ENCODE data around the gene SH3GLB2.

SH3GLB2 gene

GRCh38 chr9:129052592-129052991 is 24.5 kb upstream of the SH3GLB2 start:
- FAIRE-seq (no peak), DNase-seq (ENCODE audit: insufficient read length, low spot score) (no peak)
- TF ChIP-seq CTCF (IDR thresholded peaks at IDR 0.05; ENCODE audit: insufficient read depth, missing control alignments) = no peak

GRCh38 chr9:129042016-129042415 is 13.9 kb upstream of the SH3GLB2 start:
- FAIRE-seq = no peak
- TF ChIP-seq CTCF (IDR thresholded peaks at IDR 0.05; ENCODE audit: insufficient read depth, missing control alignments) = no peak
- DNase-seq (ENCODE audit: insufficient read length, low spot score) = no peak

- TF ChIP-seq CTCF (IDR thresholded peaks at IDR 0.05; ENCODE audit: insufficient read depth, missing control alignments) = no peak
- FAIRE-seq (no peak), DNase-seq (ENCODE audit: insufficient read length, low spot score) (no peak)
Measured at GRCh38 chr9:129040113-129040643, 12.0 kb upstream of the SH3GLB2 start.

GRCh38 chr9:129038109-129038852 is 10.2 kb upstream of the SH3GLB2 start:
- TF ChIP-seq CTCF (IDR thresholded peaks at IDR 0.05; ENCODE audit: insufficient read depth, missing control alignments) = no peak
- no peak for FAIRE-seq
- DNase-seq (ENCODE audit: insufficient read length, low spot score) = no peak

- TF ChIP-seq CTCF (IDR thresholded peaks at IDR 0.05; ENCODE audit: insufficient read depth, missing control alignments) = no peak
- DNase-seq (ENCODE audit: insufficient read length, low spot score) (no peak), FAIRE-seq (no peak)
Measured at GRCh38 chr9:129037767-129038098, 9.6 kb upstream of the SH3GLB2 start.

- no peak for FAIRE-seq
Measured at GRCh38 chr9:129036923-129037766, 9.0 kb upstream of the SH3GLB2 start.

More at GRCh38 chr9:129036923-129037766, 9.0 kb upstream of the SH3GLB2 start:
- no peak for DNase-seq (ENCODE audit: insufficient read length, low spot score)
- no peak for TF ChIP-seq CTCF (IDR thresholded peaks at IDR 0.05; ENCODE audit: insufficient read depth, missing control alignments)

Data from D721Med (cell line).